SU-DHL-6 (cell line): ENCODE results near the gene NECTIN3.

Experiments
- EZH2phosphoT487 ChIP-seq: fragments of 200-600 bp; sonication (generic), shearing (Covaris generic); conservative IDR thresholded peaks from 2 replicates; pipeline ENCODE4 v1.6.1; 2018; ENCODE audit warnings: mild to moderate bottlenecking, antibody characterized with exemption, low read length, moderate library complexity, mixed read lengths
- TF ChIP-seq, protein P1 (sequence below): fragments of 200-600 bp; sonication (generic); IDR thresholded peaks from one replicate; pipeline ENCODE4 v1.5.1; 2017; ENCODE audit warnings: antibody characterized with exemption, mild to moderate bottlenecking, low read length, moderate library complexity; ENCODE audit not compliant: insufficient read depth, poor library complexity, severe bottlenecking

DNA sequence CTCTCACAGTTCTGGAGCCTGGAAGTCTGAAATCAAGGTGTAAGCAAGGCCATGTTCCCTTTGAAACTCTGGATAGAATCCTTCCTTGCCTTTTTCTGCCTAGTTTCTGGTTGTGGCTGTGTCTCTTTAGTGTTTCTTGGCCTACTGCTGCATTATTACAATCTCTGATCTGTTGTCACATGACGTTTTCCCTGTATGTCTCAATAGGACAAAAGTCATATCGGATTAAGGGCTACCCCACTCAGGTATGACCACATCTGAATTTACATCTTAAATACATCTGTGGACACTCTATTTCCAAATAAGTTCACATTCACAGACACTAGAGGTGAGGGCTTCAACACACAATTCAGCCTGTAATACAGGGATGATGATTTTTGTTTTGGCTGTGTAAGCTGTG is 13.3 kb downstream of the NECTIN3 start:
- TF ChIP-seq, protein P1, sequence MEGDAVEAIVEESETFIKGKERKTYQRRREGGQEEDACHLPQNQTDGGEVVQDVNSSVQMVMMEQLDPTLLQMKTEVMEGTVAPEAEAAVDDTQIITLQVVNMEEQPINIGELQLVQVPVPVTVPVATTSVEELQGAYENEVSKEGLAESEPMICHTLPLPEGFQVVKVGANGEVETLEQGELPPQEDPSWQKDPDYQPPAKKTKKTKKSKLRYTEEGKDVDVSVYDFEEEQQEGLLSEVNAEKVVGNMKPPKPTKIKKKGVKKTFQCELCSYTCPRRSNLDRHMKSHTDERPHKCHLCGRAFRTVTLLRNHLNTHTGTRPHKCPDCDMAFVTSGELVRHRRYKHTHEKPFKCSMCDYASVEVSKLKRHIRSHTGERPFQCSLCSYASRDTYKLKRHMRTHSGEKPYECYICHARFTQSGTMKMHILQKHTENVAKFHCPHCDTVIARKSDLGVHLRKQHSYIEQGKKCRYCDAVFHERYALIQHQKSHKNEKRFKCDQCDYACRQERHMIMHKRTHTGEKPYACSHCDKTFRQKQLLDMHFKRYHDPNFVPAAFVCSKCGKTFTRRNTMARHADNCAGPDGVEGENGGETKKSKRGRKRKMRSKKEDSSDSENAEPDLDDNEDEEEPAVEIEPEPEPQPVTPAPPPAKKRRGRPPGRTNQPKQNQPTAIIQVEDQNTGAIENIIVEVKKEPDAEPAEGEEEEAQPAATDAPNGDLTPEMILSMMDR, result no peak
- TF ChIP-seq EZH2phosphoT487, result no peak
